HepG2 (cell line): Measurements from ENCODE around the gene FBXO24. TPM values are rescaled to one million over a fixed set of nuclear protein-coding genes. Genes with fewer than 3 reads are reported as not detected.
A peak's percentile ranks its signal among the peaks of the same experiment; 100 is the strongest.

Experiments used
- ATRX ChIP-seq: sonication (generic); formaldehyde crosslinking; IDR thresholded peaks from 2 replicates; pipeline ENCODE4 v1.4.0; 2020; ENCODE audit warnings: missing genetic modification reagents, borderline replicate concordance
- BCL6 ChIP-seq: IDR thresholded peaks from 2 replicates; pipeline ENCODE4 v1.6.1; 2016; ENCODE audit warnings: missing genetic modification reagents, missing compliant biosample characterization
- CCAR2 ChIP-seq: fragments of 200-400 bp; formaldehyde crosslinking; optimal IDR thresholded peaks from 2 replicates; pipeline ENCODE3; 2018; ENCODE audit warnings: low read depth, mild to moderate bottlenecking, low read length, moderate library complexity
- KDM5B ChIP-seq: sonication (generic); formaldehyde crosslinking; IDR thresholded peaks from 2 replicates; pipeline ENCODE4 v1.4.0; 2020; ENCODE audit warnings: missing genetic modification reagents, mild to moderate bottlenecking, borderline replicate concordance
- PCBP2 ChIP-seq: fragments of 200-400 bp; formaldehyde crosslinking; optimal IDR thresholded peaks from 2 replicates; pipeline ENCODE3; 2018; ENCODE audit warnings: low read length, low read depth; ENCODE audit not compliant: poor library complexity, severe bottlenecking
- RARG ChIP-seq: sonication (generic); formaldehyde crosslinking; IDR thresholded peaks from 2 replicates; pipeline ENCODE4 v1.4.0; 2020; ENCODE audit warnings: low read depth, mild to moderate bottlenecking, missing genetic modification reagents
- RFX1 ChIP-seq: fragments of 450-650 bp; IDR thresholded peaks from 2 replicates; pipeline ENCODE4 v1.6.1; 2017
- TOPORS ChIP-seq: sonication (generic); formaldehyde crosslinking; IDR thresholded peaks from 2 replicates; pipeline ENCODE4 v1.8.0; 2023; ENCODE audit warnings: mild to moderate bottlenecking, missing genetic modification reagents
- ZFP41 ChIP-seq: sonication (generic); formaldehyde crosslinking; IDR thresholded peaks from 2 replicates; pipeline ENCODE4 v1.4.0; 2020; ENCODE audit warnings: mild to moderate bottlenecking, missing genetic modification reagents, borderline replicate concordance
- ZKSCAN8 ChIP-seq: IDR thresholded peaks from 2 replicates; pipeline ENCODE4 v1.6.1; 2016; ENCODE audit warnings: borderline replicate concordance, missing genetic modification reagents, missing compliant biosample characterization
- ZNF124 ChIP-seq: sonication (generic); formaldehyde crosslinking; IDR thresholded peaks from 2 replicates; pipeline ENCODE4 v1.4.0; 2020; ENCODE audit warnings: missing genetic modification reagents
- ZNF431 ChIP-seq: sonication (generic); formaldehyde crosslinking; IDR thresholded peaks from 2 replicates; pipeline ENCODE4 v1.9.0; 2022; ENCODE audit warnings: missing genetic modification reagents, low read depth, mild to moderate bottlenecking, borderline replicate concordance
- ZNF672 ChIP-seq: sonication (generic); formaldehyde crosslinking; IDR thresholded peaks from 2 replicates; pipeline ENCODE4 v1.8.1; 2022; ENCODE audit warnings: missing genetic modification reagents
- polyA plus RNA-seq, 8 experiments: library from polyadenylated mRNA; depleted of rRNA in 3 of 8; stranded (reverse) in 7 of 8; unstranded in 1 of 8; fragments of >200 nt; fragmentation: Illumina TruSeq in 4 of 8; extraction: Trizol in 4 of 8; gene quantifications; 2 replicates each; pipeline versions ENCODE4 v1.2.1 to v1.2.3, GENCODE V29; 2011 to 2016; ENCODE audit warnings: low read depth in 4 of 8, missing spikeins in 1 of 8, mixed read lengths in 1 of 8; ENCODE audit not compliant: insufficient read depth in 1 of 8
- total RNA-seq, 5 experiments: library from RNA; depleted of rRNA; stranded (reverse); fragments of >200 nt; fragmentation: Illumina TruSeq; extraction: Trizol; gene quantifications; 2 replicates each; pipeline ENCODE4 v1.2.3, GENCODE V29; 2016; ENCODE audit warnings: low read depth in 1 of 5
- TF ChIP-seq, protein P1 (sequence below): sonication (generic); formaldehyde crosslinking; IDR thresholded peaks from 2 replicates; pipeline ENCODE4 v1.4.0; 2020; ENCODE audit warnings: missing genetic modification reagents; ENCODE audit errors: not compliant biosample characterization
- TF ChIP-seq, protein P2 (sequence below): sonication (generic); formaldehyde crosslinking; conservative IDR thresholded peaks from 2 replicates; pipeline ENCODE4 v1.8.0; 2022; ENCODE audit warnings: low read depth, missing genetic modification reagents
- TF ChIP-seq, protein P3 (sequence below): sonication (generic); formaldehyde crosslinking; conservative IDR thresholded peaks from 2 replicates; pipeline ENCODE4 v1.8.0; 2022; ENCODE audit warnings: missing genetic modification reagents
- TF ChIP-seq, protein P4 (sequence below): sonication (generic); formaldehyde crosslinking; IDR thresholded peaks from 2 replicates; pipeline ENCODE4 v1.5.1; 2020; ENCODE audit warnings: missing genetic modification reagents, mild to moderate bottlenecking, borderline replicate concordance
- TF ChIP-seq, protein P5 (sequence below): sonication (generic); formaldehyde crosslinking; IDR thresholded peaks from 2 replicates; pipeline ENCODE4 v1.5.0; 2020; ENCODE audit warnings: missing genetic modification reagents, mild to moderate bottlenecking, borderline replicate concordance
- TF ChIP-seq, protein P6 (sequence below): sonication (generic); formaldehyde crosslinking; IDR thresholded peaks from 2 replicates; pipeline ENCODE4 v1.8.0; 2022; ENCODE audit warnings: mild to moderate bottlenecking, missing genetic modification reagents, moderate library complexity
- TF ChIP-seq, protein P7 (sequence below): sonication (generic); formaldehyde crosslinking; IDR thresholded peaks from 2 replicates; pipeline ENCODE4 v1.4.0; 2020; ENCODE audit warnings: mild to moderate bottlenecking, low read depth, missing genetic modification reagents

FBXO24 gene
- total and polyA plus RNA-seq, 2 of the 13 experiments (the other 11 are each of a cell fraction or from before 2014, with no cell fraction given), result 0.20 to 0.55 TPM

DNA sequence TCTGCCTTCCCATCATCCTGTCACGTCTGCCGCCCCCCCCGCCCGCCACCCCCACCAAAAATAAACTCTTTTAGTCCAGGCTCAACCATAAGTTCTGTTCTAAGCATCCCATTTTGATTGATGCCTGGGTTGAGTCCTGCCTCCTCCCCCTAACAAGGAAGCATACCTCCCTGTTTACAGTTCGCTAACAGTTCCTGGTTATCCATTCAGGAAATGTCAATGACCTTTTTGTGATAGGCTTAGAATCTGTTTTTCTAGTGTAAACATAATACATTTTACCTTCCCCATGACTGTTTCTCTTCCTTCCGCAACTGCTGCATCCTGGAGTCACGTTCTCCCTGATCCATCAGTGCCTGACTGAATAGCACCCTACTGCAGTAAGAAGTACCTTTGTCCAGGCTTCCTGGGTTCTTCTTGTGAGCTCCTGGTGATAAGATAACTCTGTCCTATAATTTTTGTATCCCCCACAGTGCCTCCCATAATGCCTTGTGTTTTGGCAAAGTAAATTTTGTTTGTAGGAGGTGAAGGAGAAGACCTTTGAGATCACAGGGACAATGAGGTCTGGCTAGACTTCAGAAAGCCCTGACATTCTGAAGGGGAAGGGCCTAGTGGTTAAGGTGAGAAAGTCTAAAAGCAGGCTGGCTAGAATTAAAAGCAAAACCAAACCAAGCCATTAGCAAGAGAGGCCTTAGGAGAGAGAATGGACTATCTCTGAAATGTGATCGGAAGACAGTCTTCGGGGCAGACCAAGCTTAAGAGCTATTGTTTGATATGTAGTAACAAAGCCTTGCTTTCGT is 39.8 kb upstream of the FBXO24 start (continued):
- TF ChIP-seq, protein P1, sequence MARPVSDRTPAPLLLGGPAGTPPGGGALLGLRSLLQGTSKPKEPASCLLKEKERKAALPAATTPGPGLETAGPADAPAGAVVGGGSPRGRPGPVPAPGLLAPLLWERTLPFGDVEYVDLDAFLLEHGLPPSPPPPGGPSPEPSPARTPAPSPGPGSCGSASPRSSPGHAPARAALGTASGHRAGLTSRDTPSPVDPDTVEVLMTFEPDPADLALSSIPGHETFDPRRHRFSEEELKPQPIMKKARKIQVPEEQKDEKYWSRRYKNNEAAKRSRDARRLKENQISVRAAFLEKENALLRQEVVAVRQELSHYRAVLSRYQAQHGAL (CRISPR knock-in tag), result no peak
- TF ChIP-seq ZFP41 (no peak), ZNF124 (no peak), KDM5B (CRISPR knock-in tag) (no peak), RFX1 (no peak), CCAR2 (no peak), ZNF431 (no peak), BCL6 (peak; percentile 95), ZKSCAN8 (peak; percentile 74; the same call in 1 of the 2 replicates), RARG (CRISPR knock-in tag) (no peak), PCBP2 (no peak), ATRX (CRISPR knock-in tag) (no peak), ZNF672 (no peak), TOPORS (CRISPR knock-in tag) (no peak)
- TF ChIP-seq, protein P2, sequence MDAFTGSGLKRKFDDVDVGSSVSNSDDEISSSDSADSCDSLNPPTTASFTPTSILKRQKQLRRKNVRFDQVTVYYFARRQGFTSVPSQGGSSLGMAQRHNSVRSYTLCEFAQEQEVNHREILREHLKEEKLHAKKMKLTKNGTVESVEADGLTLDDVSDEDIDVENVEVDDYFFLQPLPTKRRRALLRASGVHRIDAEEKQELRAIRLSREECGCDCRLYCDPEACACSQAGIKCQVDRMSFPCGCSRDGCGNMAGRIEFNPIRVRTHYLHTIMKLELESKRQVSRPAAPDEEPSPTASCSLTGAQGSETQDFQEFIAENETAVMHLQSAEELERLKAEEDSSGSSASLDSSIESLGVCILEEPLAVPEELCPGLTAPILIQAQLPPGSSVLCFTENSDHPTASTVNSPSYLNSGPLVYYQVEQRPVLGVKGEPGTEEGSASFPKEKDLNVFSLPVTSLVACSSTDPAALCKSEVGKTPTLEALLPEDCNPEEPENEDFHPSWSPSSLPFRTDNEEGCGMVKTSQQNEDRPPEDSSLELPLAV (CRISPR knock-in tag), result no peak
- TF ChIP-seq, protein P3, sequence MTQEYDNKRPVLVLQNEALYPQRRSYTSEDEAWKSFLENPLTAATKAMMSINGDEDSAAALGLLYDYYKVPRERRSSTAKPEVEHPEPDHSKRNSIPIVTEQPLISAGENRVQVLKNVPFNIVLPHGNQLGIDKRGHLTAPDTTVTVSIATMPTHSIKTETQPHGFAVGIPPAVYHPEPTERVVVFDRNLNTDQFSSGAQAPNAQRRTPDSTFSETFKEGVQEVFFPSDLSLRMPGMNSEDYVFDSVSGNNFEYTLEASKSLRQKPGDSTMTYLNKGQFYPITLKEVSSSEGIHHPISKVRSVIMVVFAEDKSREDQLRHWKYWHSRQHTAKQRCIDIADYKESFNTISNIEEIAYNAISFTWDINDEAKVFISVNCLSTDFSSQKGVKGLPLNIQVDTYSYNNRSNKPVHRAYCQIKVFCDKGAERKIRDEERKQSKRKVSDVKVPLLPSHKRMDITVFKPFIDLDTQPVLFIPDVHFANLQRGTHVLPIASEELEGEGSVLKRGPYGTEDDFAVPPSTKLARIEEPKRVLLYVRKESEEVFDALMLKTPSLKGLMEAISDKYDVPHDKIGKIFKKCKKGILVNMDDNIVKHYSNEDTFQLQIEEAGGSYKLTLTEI (CRISPR knock-in tag), result no peak
- TF ChIP-seq, protein P4, sequence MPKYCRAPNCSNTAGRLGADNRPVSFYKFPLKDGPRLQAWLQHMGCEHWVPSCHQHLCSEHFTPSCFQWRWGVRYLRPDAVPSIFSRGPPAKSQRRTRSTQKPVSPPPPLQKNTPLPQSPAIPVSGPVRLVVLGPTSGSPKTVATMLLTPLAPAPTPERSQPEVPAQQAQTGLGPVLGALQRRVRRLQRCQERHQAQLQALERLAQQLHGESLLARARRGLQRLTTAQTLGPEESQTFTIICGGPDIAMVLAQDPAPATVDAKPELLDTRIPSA (CRISPR knock-in tag), result no peak
- TF ChIP-seq, protein P5, sequence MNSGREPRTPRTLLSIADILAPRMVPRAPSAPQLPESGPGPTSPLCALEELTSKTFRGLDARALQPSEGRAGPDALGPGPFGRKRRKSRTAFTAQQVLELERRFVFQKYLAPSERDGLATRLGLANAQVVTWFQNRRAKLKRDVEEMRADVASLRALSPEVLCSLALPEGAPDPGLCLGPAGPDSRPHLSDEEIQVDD, result no peak
- TF ChIP-seq, protein P6, sequence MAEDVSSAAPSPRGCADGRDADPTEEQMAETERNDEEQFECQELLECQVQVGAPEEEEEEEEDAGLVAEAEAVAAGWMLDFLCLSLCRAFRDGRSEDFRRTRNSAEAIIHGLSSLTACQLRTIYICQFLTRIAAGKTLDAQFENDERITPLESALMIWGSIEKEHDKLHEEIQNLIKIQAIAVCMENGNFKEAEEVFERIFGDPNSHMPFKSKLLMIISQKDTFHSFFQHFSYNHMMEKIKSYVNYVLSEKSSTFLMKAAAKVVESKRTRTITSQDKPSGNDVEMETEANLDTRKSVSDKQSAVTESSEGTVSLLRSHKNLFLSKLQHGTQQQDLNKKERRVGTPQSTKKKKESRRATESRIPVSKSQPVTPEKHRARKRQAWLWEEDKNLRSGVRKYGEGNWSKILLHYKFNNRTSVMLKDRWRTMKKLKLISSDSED (CRISPR knock-in tag), result no peak
- TF ChIP-seq, protein P7, sequence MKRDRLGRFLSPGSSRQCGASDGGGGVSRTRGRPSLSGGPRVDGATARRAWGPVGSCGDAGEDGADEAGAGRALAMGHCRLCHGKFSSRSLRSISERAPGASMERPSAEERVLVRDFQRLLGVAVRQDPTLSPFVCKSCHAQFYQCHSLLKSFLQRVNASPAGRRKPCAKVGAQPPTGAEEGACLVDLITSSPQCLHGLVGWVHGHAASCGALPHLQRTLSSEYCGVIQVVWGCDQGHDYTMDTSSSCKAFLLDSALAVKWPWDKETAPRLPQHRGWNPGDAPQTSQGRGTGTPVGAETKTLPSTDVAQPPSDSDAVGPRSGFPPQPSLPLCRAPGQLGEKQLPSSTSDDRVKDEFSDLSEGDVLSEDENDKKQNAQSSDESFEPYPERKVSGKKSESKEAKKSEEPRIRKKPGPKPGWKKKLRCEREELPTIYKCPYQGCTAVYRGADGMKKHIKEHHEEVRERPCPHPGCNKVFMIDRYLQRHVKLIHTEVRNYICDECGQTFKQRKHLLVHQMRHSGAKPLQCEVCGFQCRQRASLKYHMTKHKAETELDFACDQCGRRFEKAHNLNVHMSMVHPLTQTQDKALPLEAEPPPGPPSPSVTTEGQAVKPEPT (CRISPR knock-in tag), result no peak
